ENCODE results near the gene CNTNAP2. TPM values are rescaled to one million over a fixed set of nuclear protein-coding genes. Genes with fewer than 3 reads are reported as not detected.
"Not testable (repeated sequence)": the region's sequence is repeated elsewhere in the genome, so short reads cannot be mapped to it uniquely, and the experiment has no call there.

The CNTNAP2 gene
- total RNA-seq, 4 donors from 2014 or later: 0.42 TPM; not detected in 3

GRCh38 chr7:148447221-148447849 is 2330.7 kb downstream of the CNTNAP2 start:
- TF ChIP-seq CTCF (IDR thresholded peaks at IDR 0.05) (no peak), POLR2A (IDR thresholded peaks at IDR 0.05) (no peak), EP300 (IDR thresholded peaks at IDR 0.05) (no peak)
- H3K4me1 ChIP-seq: no peaks in the 10 kb centered on the region
- H3K4me3 ChIP-seq: no peak overlapping the region
- no peaks in the 10 kb centered on the region for H3K36me3 ChIP-seq
- DNase-seq (ENCODE audit: low spot score in 2 of 2): no peak
- no peak overlapping the region for H3K27ac ChIP-seq
- no peaks in the 10 kb centered on the region for H3K27me3 ChIP-seq
- 31 to 35% methylated on average over 4 of the region's 4 CpGs for WGBS, 2 donors
- H3K9me3 ChIP-seq: peaks cover 0 to 17% (median 0%) of the 10 kb centered on the region in 4 donors

- H3K9me3 ChIP-seq; H3K27ac ChIP-seq; H3K4me1 ChIP-seq; DNase-seq (ENCODE audit: low spot score in 2 of 2); H3K27me3 ChIP-seq; H3K36me3 ChIP-seq; H3K4me3 ChIP-seq: not testable (repeated sequence)
- 75 to 78% methylated on average over 8 of the region's 8 CpGs for WGBS, 2 donors
Observed at GRCh38 chr7:148451526-148451925, 2334.9 kb downstream of the CNTNAP2 start.

GRCh38 chr7:148456351-148456750 is 2339.8 kb downstream of the CNTNAP2 start:
- no peak for DNase-seq (ENCODE audit: low spot score in 2 of 2)
- Histone ChIP-seq H3K27ac (no peak overlapping the region), H3K4me1 (no peaks in the 10 kb centered on the region), H3K36me3 (no peaks in the 10 kb centered on the region), H3K9me3 (no peaks in the 10 kb centered on the region), H3K27me3 (no peaks in the 10 kb centered on the region), H3K4me3 (no peak overlapping the region)
- 84% methylated on average over 8 of the region's 8 CpGs for WGBS, 2 donors
- TF ChIP-seq EP300 (IDR thresholded peaks at IDR 0.05): no peak
- TF ChIP-seq CTCF (IDR thresholded peaks at IDR 0.05): no peak
- no peak for TF ChIP-seq POLR2A (IDR thresholded peaks at IDR 0.05)

DNA sequence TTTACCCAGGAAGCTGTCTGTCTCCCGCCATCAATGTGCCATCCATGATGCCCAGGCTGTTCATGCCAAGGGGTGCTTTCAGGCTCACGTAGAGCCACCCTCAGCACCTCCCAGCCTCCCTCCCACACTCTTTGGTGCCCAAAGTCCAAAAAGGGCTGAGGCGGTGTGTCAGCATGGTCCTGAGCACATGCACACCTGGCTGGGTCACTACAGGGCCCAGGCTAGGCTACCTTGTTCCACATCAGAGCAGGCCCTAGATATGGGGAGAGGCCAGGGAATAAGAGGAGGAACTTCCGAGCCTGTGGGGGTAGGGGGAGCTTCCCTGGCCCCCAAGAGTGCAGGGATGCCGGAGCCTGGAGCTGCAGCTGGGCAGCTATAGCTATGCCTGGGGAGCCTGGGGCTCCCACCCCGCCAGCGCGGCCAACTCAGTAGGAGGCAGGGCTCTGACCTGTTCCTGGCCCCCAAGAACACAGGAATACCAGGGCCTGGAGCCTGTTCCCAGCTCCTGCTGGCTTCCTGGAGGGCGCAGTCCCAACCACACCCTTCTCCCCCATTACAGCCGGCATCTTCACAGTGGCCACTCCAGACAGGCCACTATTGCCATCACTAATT is 2340.8 kb downstream of the CNTNAP2 start:
- 81 to 87% methylated on average over 7 to 10 of the region's 10 CpGs for WGBS, 2 donors
- no peak for DNase-seq (ENCODE audit: low spot score in 2 of 2)
- no peak for TF ChIP-seq POLR2A (IDR thresholded peaks at IDR 0.05)
- no peak for TF ChIP-seq EP300 (IDR thresholded peaks at IDR 0.05)
- no peak for TF ChIP-seq CTCF (IDR thresholded peaks at IDR 0.05)
- Histone ChIP-seq H3K4me1 (no peaks in the 10 kb centered on the region), H3K4me3 (no peak overlapping the region), H3K9me3 (no peaks in the 10 kb centered on the region), H3K27ac (no peak overlapping the region), H3K36me3 (no peaks in the 10 kb centered on the region), H3K27me3 (no peaks in the 10 kb centered on the region)

- no peak for TF ChIP-seq CTCF (IDR thresholded peaks at IDR 0.05)
- TF ChIP-seq POLR2A (IDR thresholded peaks at IDR 0.05): no peak
- TF ChIP-seq EP300 (IDR thresholded peaks at IDR 0.05): no peak
- Histone ChIP-seq H3K4me3 (no peak overlapping the region), H3K4me1 (no peaks in the 10 kb centered on the region), H3K9me3 (no peaks in the 10 kb centered on the region), H3K36me3 (no peaks in the 10 kb centered on the region), H3K27me3 (no peaks in the 10 kb centered on the region), H3K27ac (no peak overlapping the region)
- DNase-seq (ENCODE audit: low spot score in 2 of 2): no peak
Observed at GRCh38 chr7:148458263-148458662, 2341.7 kb downstream of the CNTNAP2 start.

Measured in tibial nerve (tissue), 4 donors.